HG03280 (cell line): Measurements from ENCODE around the gene CPPED1.
"Not testable (repeated sequence)": the region's sequence is repeated elsewhere in the genome, so short reads cannot be mapped to it uniquely, and the experiment has no call there.

Source experiments
- ATAC-seq: cut with Tn5 transposase; IDR thresholded peaks from one replicate; pipeline ENCODE4 v1.9.1; 2021; ENCODE audit warnings: mild to moderate bottlenecking, moderate library complexity; ENCODE audit not compliant: unreplicated experiment

CPPED1 gene

GRCh38 chr16:12802048-12802447 lies 1.6 kb downstream of the CPPED1 start:
- no peak for ATAC-seq

- ATAC-seq = no peak
Observed at GRCh38 chr16:12801511-12802042, 2.1 kb downstream of the CPPED1 start.

GRCh38 chr16:12800817-12801216 lies 2.9 kb downstream of the CPPED1 start:
- ATAC-seq = no peak

- not testable (repeated sequence) for ATAC-seq
Observed at GRCh38 chr16:12799996-12800395, 3.7 kb downstream of the CPPED1 start.

- no peak for ATAC-seq
Observed at GRCh38 chr16:12798846-12799245, 4.8 kb downstream of the CPPED1 start.

GRCh38 chr16:12798171-12798570 lies 5.5 kb downstream of the CPPED1 start:
- ATAC-seq = no peak

- ATAC-seq = no peak
Observed at GRCh38 chr16:12796498-12796897, 7.2 kb downstream of the CPPED1 start.

- no peak for ATAC-seq
Observed at GRCh38 chr16:12794486-12795387, 8.9 kb downstream of the CPPED1 start.

GRCh38 chr16:12793865-12794240 lies 9.8 kb downstream of the CPPED1 start:
- ATAC-seq = no peak

- ATAC-seq = no peak
Observed at GRCh38 chr16:12793120-12793864, 10.4 kb downstream of the CPPED1 start.

- ATAC-seq = not testable (repeated sequence)
Observed at GRCh38 chr16:12792528-12792927, 11.2 kb downstream of the CPPED1 start.

- ATAC-seq = no peak
Observed at GRCh38 chr16:12791340-12791739, 12.3 kb downstream of the CPPED1 start.

GRCh38 chr16:12788758-12789157 lies 14.9 kb downstream of the CPPED1 start:
- no peak for ATAC-seq

- no peak for ATAC-seq
Observed at GRCh38 chr16:12786081-12786480, 17.6 kb downstream of the CPPED1 start.

- no peak for ATAC-seq
Observed at GRCh38 chr16:12784076-12784475, 19.6 kb downstream of the CPPED1 start.

- no peak for ATAC-seq
Observed at GRCh38 chr16:12781777-12782176, 21.9 kb downstream of the CPPED1 start.

GRCh38 chr16:12780467-12780866 lies 23.2 kb downstream of the CPPED1 start:
- no peak for ATAC-seq

GRCh38 chr16:12778726-12779125 lies 25.0 kb downstream of the CPPED1 start:
- no peak for ATAC-seq

- ATAC-seq = no peak
Observed at GRCh38 chr16:12775656-12776236, 27.9 kb downstream of the CPPED1 start.

- ATAC-seq = no peak
Observed at GRCh38 chr16:12773221-12773620, 30.5 kb downstream of the CPPED1 start.

GRCh38 chr16:12771341-12771798 lies 32.3 kb downstream of the CPPED1 start:
- no peak for ATAC-seq
